Psoas muscle (tissue), 8 donors: ENCODE results near the gene C5AR1. TPM values are rescaled to one million over a fixed set of nuclear protein-coding genes. Genes with fewer than 3 reads are reported as not detected.

ENCODE experiments used
- ATAC-seq, 4 donors: fragments of 200-7000 bp; cut with Tn5 transposase; one replicate each; pipeline ENCODE4 v1.9.1; 2020; ENCODE audit warnings: moderate library complexity in 3 of 4, mild to moderate bottlenecking in 2 of 4
- DNase-seq, 2 donors: peaks; one replicate each; pipeline ENCODE4 v3.0.0-alpha.2; 2020
- H3K27ac ChIP-seq: fragments of 200-600 bp; one replicate; pipeline ENCODE4 v1.8.0; 2022
- H3K27me3 ChIP-seq, 3 donors: fragments of 200-600 bp in 1 of 3; one replicate each; pipeline versions ENCODE4 v1.6.1 to v1.8.0; 2013 to 2022; ENCODE audit warnings: low read length in 2 of 3, mild to moderate bottlenecking in 2 of 3, moderate library complexity in 1 of 3; ENCODE audit not compliant: insufficient read depth in 3 of 3
- H3K36me3 ChIP-seq, 2 donors: fragments of 200-600 bp in 1 of 2; one replicate each; pipeline versions ENCODE4 v1.6.1 to v1.8.0; 2013 to 2022; ENCODE audit warnings: low read depth in 1 of 2, mild to moderate bottlenecking in 1 of 2, moderate library complexity in 1 of 2; ENCODE audit not compliant: insufficient read depth in 1 of 2
- H3K4me1 ChIP-seq: fragments of 200-600 bp; one replicate; pipeline ENCODE4 v1.8.0; 2022
- H3K4me3 ChIP-seq: fragments of 200-600 bp; one replicate; pipeline ENCODE4 v1.8.0; 2022; ENCODE audit warnings: mild to moderate bottlenecking
- H3K9me3 ChIP-seq: fragments of 200-600 bp; one replicate; pipeline ENCODE4 v1.8.0; 2022
- CTCF ChIP-seq: fragments of 200-600 bp; IDR thresholded peaks from one replicate; pipeline ENCODE4 v1.8.0; 2022; ENCODE audit warnings: antibody characterized with exemption
- WGBS, 3 donors: extraction: QIAGEN DNeasy Blood & Tissue Kit; methylation state at CpG; one replicate each; pipeline versions ENCODE4 v1.1.6 to v1.1.7; 2013; 5-methylcytosine and 5-hydroxymethylcytosine counted together
- intact Hi-C, 2 donors: fragments of 100-400 bp; cut with DNase I; formaldehyde crosslinking; loops; one replicate each; pipeline versions ENCODE4 v1.11.0 to v1.14.2; 2022
- polyA plus RNA-seq, 3 donors: library from polyadenylated mRNA; stranded (reverse); fragments of 200-250 nt; gene quantifications; one replicate each; pipeline ENCODE4 v1.2.3, GENCODE V29; 2013
- total RNA-seq, 4 donors: library from RNA; stranded (reverse); fragmentation: NEBNext Ultra II Directional in 2 of 4; extraction: Animal tissue kit (Norgen Biotek cat#: 25700) in 2 of 4; gene quantifications; one replicate each; pipeline versions ENCODE4 v1.2.1 to v1.2.4, GENCODE V29; 2021 to 2023
- donor health status: healthy with polysubstance abuse.
- donor health status: DM: no; HTN: no; CAD: no; lungs with moderate emphysema.
- donor health status: Bipolar disorder and iron deficiency.
- donor health status: healthy.
- donor health status: DM: yes; HTN: yes; CAD: no.
- donor health status: DM: no; HTN: no; CAD: no.
- donor health status: DM: no; HTN: no; CAD: no.
- donor health status: DM: yes; HTN: yes; CAD: no.

C5AR1 gene
- total and polyA plus RNA-seq, 7 donors = 0.64 to 6.3 (median 2.4) TPM

GRCh38 chr19:47272448-47273312 is 37.0 kb upstream of the C5AR1 start:
- TF ChIP-seq CTCF = no peak
- 44 to 62% (median 52%) methylated on average over 39 to 42 of the region's 42 CpGs for WGBS, 3 donors
- no peaks in the 10 kb centered on the region for H3K27me3 ChIP-seq
- ATAC-seq = no peak
- H3K4me3 ChIP-seq = peak overlapping the region; percentile 62
- H3K27ac ChIP-seq = peak overlapping the region; percentile 85
- intact Hi-C loops = no loop called here
- peak in 1 of 2 donors; percentile 60 for DNase-seq
- peaks cover 8% of the 10 kb centered on the region for H3K4me1 ChIP-seq
- H3K36me3 ChIP-seq = peaks cover 12 to 46% of the 10 kb centered on the region in 2 donors
- H3K9me3 ChIP-seq = no peaks in the 10 kb centered on the region

- H3K4me1 ChIP-seq = peaks cover 8% of the 10 kb centered on the region
- WGBS, 3 donors = 11 to 22% (median 19%) methylated on average over 38 to 54 of the region's 54 CpGs
- H3K4me3 ChIP-seq = peak overlapping the region; percentile 62
- DNase-seq (peak; percentile 92 to 95), ATAC-seq (peak; percentile 46 to 68 (median 54))
- intact Hi-C loops = loop anchor here in 1 of 2 donors (1.0 kb wide), 1 partner anchor 16 kb away; no protein-coding TSS in a partner anchor
- H3K9me3 ChIP-seq = no peaks in the 10 kb centered on the region
- no peaks in the 10 kb centered on the region for H3K27me3 ChIP-seq
- peaks cover 12 to 42% of the 10 kb centered on the region in 2 donors for H3K36me3 ChIP-seq
- TF ChIP-seq CTCF = no peak
- H3K27ac ChIP-seq = peak overlapping the region; percentile 85
These were observed 36.2 kb upstream of the C5AR1 start for GRCh38 chr19:47273313-47274070.

- Histone ChIP-seq H3K9me3 (no peaks in the 10 kb centered on the region), H3K27ac (peak within 1 kb of the TSS; percentile 85), H3K36me3 (peaks cover 12 to 34% of the 10 kb centered on the region in 2 donors), H3K4me3 (peak within 1 kb of the TSS; percentile 62), H3K27me3 (no peaks in the 10 kb centered on the region), H3K4me1 (peaks cover 8% of the 10 kb centered on the region)
- 2% methylated on average over 42 to 71 of the region's 72 CpGs for WGBS, 3 donors
- DNase-seq (peak; percentile 97 to 98), ATAC-seq (peak; percentile 82 to 91 (median 86))
- intact Hi-C loops = loop anchor here in 1 of 2 donors (1.0 kb wide), 1 partner anchor 17 kb away; no protein-coding TSS in a partner anchor
- no peak for TF ChIP-seq CTCF
These were observed 35.4 kb upstream of the C5AR1 start, which contains the start of gene INAFM1 for GRCh38 chr19:47274071-47274890. Gene INAFM1 (plus strand): TSS chr19:47274885. CDS start chr19:47274920, 35 bp downstream.
